T-helper 2 cell treated with Interferon-gamma antibody and Interleukin-4, amounts not matched to agents 100 ng/mL and 5 ng/mL, for 36 hours (primary cell): ENCODE results near the gene CYP11A1. TPM values are rescaled to one million over a fixed set of nuclear protein-coding genes. Genes with fewer than 3 reads are reported as not detected.

ENCODE experiments used
- intact Hi-C: fragments of 100-400 bp; cut with micrococcal nuclease; formaldehyde crosslinking; loops from one replicate; pipeline ENCODE4 v1.15.1; 2023
- total RNA-seq: library from RNA; stranded (reverse); gene quantifications from 2 replicates; pipeline ENCODE4 v1.2.3, GENCODE V29; 2022

The CYP11A1 gene
- total RNA-seq, 1 donor from 2014 or later, result not detected

- intact Hi-C loops, result loop anchor here (5.0 kb wide), 1 partner anchor 177 kb away; no protein-coding TSS in a partner anchor
These were observed 63.0 kb downstream of the CYP11A1 start for GRCh38 chr15:74304431-74304830.

- intact Hi-C loops, result loop anchor here (5.0 kb wide), 1 partner anchor 177 kb away; no protein-coding TSS in a partner anchor
These were observed 63.6 kb downstream of the CYP11A1 start for GRCh38 chr15:74303741-74304309.

GRCh38 chr15:74302821-74303359 is 64.6 kb downstream of the CYP11A1 start:
- intact Hi-C loops, result loop anchor here (5.0 kb wide), 1 partner anchor 176 kb away; no protein-coding TSS in a partner anchor

- intact Hi-C loops, result loop anchor here (5.0 kb wide), 1 partner anchor 174 kb away; no protein-coding TSS in a partner anchor
These were observed 65.7 kb downstream of the CYP11A1 start for GRCh38 chr15:74301583-74302361.

GRCh38 chr15:74300057-74300795 is 67.2 kb downstream of the CYP11A1 start:
- intact Hi-C loops, result loop anchor here (5.0 kb wide), 1 partner anchor 173 kb away; no protein-coding TSS in a partner anchor

- intact Hi-C loops, result no loop called here
These were observed 69.6 kb downstream of the CYP11A1 start for GRCh38 chr15:74297887-74298286.

- intact Hi-C loops, result no loop called here
These were observed 71.6 kb downstream of the CYP11A1 start for GRCh38 chr15:74295800-74296199.

- intact Hi-C loops, result no loop called here
These were observed 73.4 kb downstream of the CYP11A1 start for GRCh38 chr15:74294010-74294409.

- intact Hi-C loops, result no loop called here
These were observed 74.2 kb downstream of the CYP11A1 start for GRCh38 chr15:74293021-74293810.

GRCh38 chr15:74291101-74292071 is 76.1 kb downstream of the CYP11A1 start:
- intact Hi-C loops, result loop anchor here (1.0 kb wide), 1 partner anchor 26 kb away; no protein-coding TSS in a partner anchor

GRCh38 chr15:74290645-74291044 is 76.8 kb downstream of the CYP11A1 start:
- intact Hi-C loops, result loop anchor here (1.0 kb wide), 1 partner anchor 25 kb away; no protein-coding TSS in a partner anchor

- intact Hi-C loops, result no loop called here
These were observed 77.8 kb downstream of the CYP11A1 start for GRCh38 chr15:74289671-74290070.

Other genes with a start within 250 kb of the CYP11A1 start
- gene ISLR2, start 237.1 kb downstream of the CYP11A1 start, total RNA-seq, result not detected in 2 replicates
- gene ISLR, start 193.9 kb downstream of the CYP11A1 start, total RNA-seq, result not detected in 2 replicates
- not detected in 2 replicates for gene STRA6, start 164.9 kb downstream of the CYP11A1 start, total RNA-seq
- not detected in 2 replicates for gene CCDC33, start 131.3 kb downstream of the CYP11A1 start, total RNA-seq
- 6.8 and 8.4 TPM in 2 replicates for gene SEMA7A, start 66.3 kb upstream of the CYP11A1 start, total RNA-seq
- gene UBL7, start 93.5 kb upstream of the CYP11A1 start, total RNA-seq, result 48.4 and 60.4 TPM in 2 replicates
- gene ARID3B, start 173.6 kb upstream of the CYP11A1 start, total RNA-seq, result 32.7 and 35.7 TPM in 2 replicates
- 102 and 104 TPM in 2 replicates for gene CLK3, start 248.2 kb upstream of the CYP11A1 start, total RNA-seq